Measurements from ENCODE around the gene FOXA3.

GRCh38 chr19:45862271-45862563, 1.9 kb upstream of the FOXA3 start:
- TF ChIP-seq CTCF (conservative IDR thresholded peaks at IDR 0.05 in 1 of 2, IDR thresholded peaks at IDR 0.05 in 1 of 2; ENCODE audit: extremely low read depth in 1 of 2, insufficient read depth in 1 of 2, low read depth in 1 of 2, low read length in 2 of 2) (no peak), EZH2 (IDR thresholded peaks at IDR 0.05; ENCODE audit: borderline replicate concordance, low read length) (no peak)

Data from mammary epithelial cell (primary cell).